GM18511 (cell line): ENCODE results near the gene RNPC3.
A peak's percentile ranks its signal among the peaks of the same experiment; 100 is the strongest.

ENCODE experiments used
- ATAC-seq: cut with Tn5 transposase; IDR thresholded peaks from one replicate; pipeline ENCODE4 v1.9.1; 2021; ENCODE audit warnings: mild to moderate bottlenecking, moderate library complexity; ENCODE audit not compliant: unreplicated experiment

The RNPC3 gene

GRCh38 chr1:103525607-103526507, at the start of gene RNPC3:
RNPC3 (plus strand) TSS chr1:103525699; CDS start chr1:103526071, 372 bp downstream.
- peak; percentile 82 for ATAC-seq

- ATAC-seq, result no peak
Observed at GRCh38 chr1:103477101-103477500, 48.4 kb upstream of the RNPC3 start.

GRCh38 chr1:103489935-103490334, 35.6 kb upstream of the RNPC3 start:
- ATAC-seq, result peak; percentile 78

DNA sequence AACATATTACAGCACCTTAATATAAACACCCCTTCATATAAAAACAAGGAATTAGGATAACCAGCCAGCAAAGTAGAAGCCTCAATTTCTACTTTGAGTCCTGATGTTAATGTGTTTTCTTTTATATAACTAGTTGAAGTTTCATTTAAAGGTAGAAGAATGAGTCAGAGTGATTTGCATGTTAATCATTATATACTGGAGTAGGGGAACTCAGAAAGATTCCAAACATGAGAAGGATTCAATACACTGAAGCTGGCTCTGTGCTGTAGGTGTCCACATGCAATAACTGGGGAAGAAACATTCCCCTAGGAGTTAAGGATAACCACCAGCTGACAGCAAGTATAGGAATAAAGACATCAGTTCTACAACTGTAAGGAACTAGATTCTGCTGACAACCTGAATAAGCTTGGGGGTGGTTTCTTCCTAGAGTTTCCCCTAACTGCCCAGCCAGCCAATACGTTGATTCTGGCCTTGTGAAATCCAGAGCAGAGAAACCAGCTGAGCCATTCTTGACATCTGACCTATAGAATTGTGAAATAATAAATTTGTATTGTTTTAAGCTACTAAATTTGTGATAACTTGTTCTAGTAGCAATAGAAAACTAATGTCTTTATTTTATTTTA, 33.4 kb upstream of the RNPC3 start:
- no peak for ATAC-seq

DNA sequence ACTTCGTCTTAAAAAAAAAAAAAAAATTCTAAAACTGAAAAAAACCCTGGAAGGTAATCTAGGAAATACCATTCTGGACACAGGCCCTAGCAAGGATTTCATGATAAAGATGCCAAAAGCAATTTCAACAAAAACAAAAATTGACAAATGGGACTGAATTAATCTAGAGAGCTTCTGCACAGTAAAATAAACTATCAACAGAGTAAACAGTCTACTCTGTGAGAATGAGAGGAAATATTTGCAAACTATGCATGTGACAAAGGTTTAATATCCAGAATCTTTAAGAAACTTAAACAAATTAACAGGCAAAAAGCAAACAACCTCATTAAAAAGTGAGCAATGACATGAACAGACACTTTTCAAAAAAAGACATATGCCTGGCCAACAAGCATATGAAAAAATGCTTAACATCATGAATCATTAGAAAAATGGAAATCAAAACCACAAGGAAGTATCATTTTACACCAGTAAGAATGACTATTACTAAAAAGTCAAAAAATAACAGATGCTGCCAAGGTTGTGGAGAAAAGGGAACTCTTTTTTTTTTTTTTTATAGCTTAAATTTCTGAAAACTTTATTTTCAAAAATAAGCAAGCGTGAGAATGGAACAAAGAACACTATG, 29.4 kb upstream of the RNPC3 start:
- no peak for ATAC-seq

DNA sequence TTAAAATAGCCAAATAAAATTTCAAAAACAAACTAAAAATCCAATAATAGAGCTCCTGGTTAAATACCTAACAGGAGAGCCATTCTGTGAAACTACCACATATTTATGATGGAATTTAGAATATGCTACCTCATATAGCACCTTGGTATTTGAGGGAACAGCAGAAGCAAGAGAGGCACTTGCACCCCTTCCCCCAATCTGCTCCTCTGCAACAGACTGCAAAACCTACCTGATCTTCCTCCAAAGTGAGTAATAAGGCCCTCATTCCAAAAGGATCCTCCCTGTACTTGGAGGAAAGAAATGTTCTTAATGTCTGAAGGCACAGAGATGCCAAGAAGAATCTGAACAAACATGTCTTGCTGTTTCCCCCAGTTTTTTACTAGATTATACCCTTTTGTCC, 28.1 kb upstream of the RNPC3 start:
- ATAC-seq, result no peak

DNA sequence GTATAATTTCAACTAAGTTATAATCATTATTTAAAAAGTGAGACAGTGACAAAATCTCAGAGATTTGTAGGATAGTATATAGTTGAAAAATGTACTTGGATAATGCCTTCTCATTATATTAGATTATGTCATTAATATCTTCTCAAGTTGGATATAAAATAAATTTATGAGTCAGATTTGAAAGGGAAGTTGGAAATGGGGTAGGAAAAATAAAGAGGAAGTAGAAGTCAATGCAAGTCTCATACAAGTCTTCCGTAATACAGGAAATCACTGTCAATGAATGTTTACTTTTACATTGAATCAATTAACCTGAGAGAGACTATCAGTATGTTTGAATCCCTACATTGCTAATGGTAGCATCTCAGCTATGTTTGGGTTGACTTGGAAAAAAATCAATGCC, 16.2 kb upstream of the RNPC3 start:
- no peak for ATAC-seq

DNA sequence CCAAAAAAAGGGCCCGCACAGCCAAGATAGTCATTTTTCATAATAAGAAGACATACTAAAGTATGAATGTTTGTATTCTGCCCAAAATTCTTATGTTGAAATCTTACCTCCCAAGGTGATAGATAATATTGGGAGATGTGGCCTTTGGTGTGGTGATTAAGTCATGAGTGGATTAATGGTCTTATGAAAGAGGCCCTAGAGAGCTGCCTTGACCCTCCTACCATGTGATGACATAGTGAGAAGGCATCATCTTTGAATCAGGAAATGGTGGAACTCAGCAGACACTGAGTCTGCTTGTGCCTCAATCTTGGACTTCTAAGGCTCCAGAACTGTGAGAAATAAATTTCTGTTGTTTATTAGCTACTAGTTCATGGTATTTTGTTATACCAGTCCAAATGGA, 11.8 kb upstream of the RNPC3 start:
- no peak for ATAC-seq

GRCh38 chr1:103514920-103515503, 10.5 kb upstream of the RNPC3 start:
- ATAC-seq, result peak; percentile 61

GRCh38 chr1:103516283-103516682, 9.2 kb upstream of the RNPC3 start:
- ATAC-seq, result no peak

- ATAC-seq, result peak; percentile 0
Observed at GRCh38 chr1:103516693-103517092, 8.8 kb upstream of the RNPC3 start.

DNA sequence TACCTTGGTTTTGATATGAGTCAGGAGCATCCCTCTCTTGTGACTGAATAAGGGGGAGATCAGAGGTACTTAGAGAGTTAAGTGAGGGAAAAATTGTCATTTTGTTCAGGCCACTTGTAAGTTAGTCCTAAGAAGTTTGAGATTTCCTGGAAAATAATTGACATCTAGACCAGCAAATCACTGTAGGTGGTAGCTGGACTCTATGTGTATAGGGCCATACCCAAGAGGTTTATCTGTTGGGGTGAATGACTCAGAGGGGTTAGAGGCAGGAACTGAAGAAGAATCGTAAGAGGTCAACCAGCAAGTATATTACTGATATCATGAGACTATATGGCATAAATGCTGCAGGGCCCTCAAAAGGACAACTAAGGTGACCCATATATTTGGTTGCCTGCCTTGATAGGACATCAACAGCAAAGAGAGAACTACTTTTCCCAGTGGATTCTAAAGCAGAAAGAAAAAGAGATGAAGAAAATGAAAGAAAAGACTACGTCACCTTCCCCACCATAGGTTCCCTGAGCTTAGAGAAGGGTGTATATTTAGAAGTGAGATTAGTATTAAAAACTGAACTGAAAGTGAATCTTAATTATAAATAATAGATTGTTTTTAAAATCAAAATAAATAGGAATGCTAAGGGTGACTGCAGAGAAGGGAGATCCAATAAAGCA, 8.0 kb upstream of the RNPC3 start:
- peak; percentile 89 for ATAC-seq

GRCh38 chr1:103520822-103521221, 4.7 kb upstream of the RNPC3 start:
- ATAC-seq, result no peak

GRCh38 chr1:103523346-103523745, 2.2 kb upstream of the RNPC3 start:
- ATAC-seq, result no peak

DNA sequence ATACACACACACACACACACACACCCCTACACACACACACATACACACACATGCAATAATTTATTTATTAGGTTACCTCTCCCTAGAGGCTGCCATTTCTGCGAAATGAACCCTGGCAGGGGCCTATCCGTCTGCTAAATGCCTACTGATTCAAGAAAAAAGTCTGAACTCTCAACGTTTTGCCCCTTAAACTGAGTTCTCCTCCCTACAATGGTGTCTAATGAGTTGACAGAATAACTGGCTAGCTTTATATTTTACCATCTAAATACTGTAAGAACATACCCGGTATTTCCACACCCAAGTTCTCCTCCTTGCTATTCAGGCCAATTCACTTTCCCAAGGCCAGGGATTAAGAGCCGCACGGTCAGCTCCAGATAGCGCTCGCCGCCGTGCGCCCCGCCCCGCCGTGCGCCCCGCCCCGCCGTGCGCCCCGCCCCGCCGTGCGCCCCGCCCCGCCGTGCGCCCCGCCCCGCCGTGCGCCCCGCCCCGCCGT, 339 bp upstream of the RNPC3 start:
- ATAC-seq, result peak; percentile 49

- ATAC-seq, result no peak
Observed at GRCh38 chr1:103527331-103527730, 1.8 kb downstream of the RNPC3 start.

DNA sequence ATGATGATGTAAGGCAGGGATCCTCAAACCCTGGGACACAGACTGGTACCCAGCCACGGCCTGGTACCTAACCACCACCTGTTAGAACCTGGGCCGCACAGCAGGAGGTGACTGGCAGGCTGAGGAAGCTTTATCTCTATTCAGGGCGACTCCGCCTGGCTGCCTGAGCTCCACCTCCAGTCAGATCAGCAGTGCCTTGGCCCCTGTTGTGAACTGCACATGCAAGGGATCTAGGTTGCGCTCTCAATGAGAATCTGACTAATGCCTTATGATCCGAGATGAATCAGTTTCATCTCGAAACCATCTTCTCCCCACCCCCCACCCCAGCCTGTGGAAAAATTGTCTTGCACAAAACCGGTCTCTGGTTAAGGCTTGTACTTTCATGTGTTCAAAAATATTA, 4.2 kb downstream of the RNPC3 start:
- ATAC-seq, result no peak

DNA sequence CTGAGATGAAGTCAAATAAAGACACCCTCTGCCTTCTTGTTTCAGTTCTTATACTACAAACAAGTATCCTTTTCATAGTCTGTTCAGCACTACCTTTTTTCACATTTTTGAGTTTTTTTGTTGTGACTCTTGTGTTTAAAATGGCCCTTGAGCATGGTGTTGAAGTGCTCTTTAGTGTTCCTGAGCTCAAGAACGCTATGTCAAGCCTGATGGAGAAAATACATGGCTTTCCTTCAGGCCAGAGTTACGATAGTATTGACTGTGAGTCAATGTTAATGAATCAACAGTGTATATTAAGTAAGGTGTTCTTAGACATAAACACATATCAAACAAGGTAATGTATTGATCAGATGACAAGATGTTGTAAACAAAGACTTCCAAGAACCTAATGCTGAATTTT, 12.7 kb downstream of the RNPC3 start:
- no peak for ATAC-seq

DNA sequence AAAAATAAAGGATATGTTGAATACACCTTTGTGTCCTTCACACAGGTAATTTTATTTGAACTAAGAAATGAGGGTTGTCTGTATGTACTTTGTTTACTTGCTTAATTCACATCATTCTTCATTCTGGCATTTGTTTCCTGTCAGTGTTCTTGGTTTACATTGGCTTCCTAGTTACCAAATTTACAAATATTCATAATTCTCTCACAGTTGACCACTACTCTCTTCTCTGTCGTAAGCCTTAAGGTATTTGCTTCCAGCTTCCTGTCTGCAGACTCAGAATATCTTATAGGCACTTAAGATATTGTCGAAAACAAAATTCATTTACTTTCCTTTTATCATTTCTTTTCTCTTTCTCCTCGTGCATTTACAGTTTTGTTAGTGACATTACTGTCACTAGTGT, 15.9 kb downstream of the RNPC3 start:
- ATAC-seq, result no peak

GRCh38 chr1:103546496-103546895, 21.0 kb downstream of the RNPC3 start:
- no peak for ATAC-seq

DNA sequence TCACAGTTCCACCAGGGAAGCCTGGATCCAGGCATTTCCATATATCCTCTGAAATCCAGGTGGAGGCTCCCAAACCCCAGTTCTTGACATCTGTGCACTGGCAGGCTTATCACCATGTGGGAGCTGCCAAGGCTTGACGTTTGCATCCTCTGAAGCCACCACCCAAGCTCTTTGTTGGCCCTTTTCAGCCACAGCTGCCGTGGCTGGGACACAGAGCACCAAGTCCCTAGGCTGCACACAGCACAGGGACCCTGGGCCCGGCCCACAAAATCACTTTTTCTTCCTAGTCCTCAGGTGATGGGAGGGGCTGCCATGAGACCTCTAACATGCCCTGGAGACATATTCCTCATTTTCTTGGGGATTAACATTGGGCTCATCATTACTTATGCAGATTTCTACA, 22.3 kb downstream of the RNPC3 start:
- ATAC-seq, result no peak
